Immature natural killer cell (primary cell): Measurements from ENCODE around the gene JARID2. TPM values are rescaled to one million over a fixed set of nuclear protein-coding genes. Genes with fewer than 3 reads are reported as not detected.

ENCODE experiments used
- DNase-seq, 3 donors: peaks; one replicate each; pipeline ENCODE4 v3.0.0; 2022; ENCODE audit warnings: mixed read lengths in 1 of 3
- H3K27ac Mint-ChIP-seq, 6 donors: one replicate each; pipeline ENCODE4 v1.8.0; 2020; ENCODE audit warnings: mixed read lengths in 6 of 6, mild to moderate bottlenecking in 5 of 6, inconsistent platforms in 4 of 6, moderate library complexity in 3 of 6
- H3K27me3 Mint-ChIP-seq, 3 donors: one replicate each; pipeline ENCODE4 v1.8.0; 2020 to 2021; ENCODE audit warnings: low read depth in 3 of 3, mild to moderate bottlenecking in 3 of 3, mixed read lengths in 3 of 3, moderate library complexity in 3 of 3, inconsistent platforms in 1 of 3
- H3K36me3 Mint-ChIP-seq, 3 donors: one replicate each; pipeline ENCODE4 v1.8.0; 2020; ENCODE audit warnings: mixed read lengths in 3 of 3, inconsistent platforms in 2 of 3, mild to moderate bottlenecking in 2 of 3
- H3K4me1 Mint-ChIP-seq, 2 donors: one replicate each; pipeline ENCODE4 v1.8.0; 2020; ENCODE audit warnings: inconsistent platforms in 2 of 2, mild to moderate bottlenecking in 2 of 2, mixed read lengths in 2 of 2, moderate library complexity in 1 of 2
- H3K4me3 Mint-ChIP-seq, 5 donors: one replicate each; pipeline ENCODE4 v1.8.0; 2020; ENCODE audit warnings: mild to moderate bottlenecking in 5 of 5, mixed read lengths in 5 of 5, inconsistent platforms in 3 of 5, moderate library complexity in 3 of 5
- H3K9me3 Mint-ChIP-seq, 6 donors: one replicate each; pipeline ENCODE4 v1.8.0; 2020; ENCODE audit warnings: mild to moderate bottlenecking in 6 of 6, mixed read lengths in 6 of 6, inconsistent platforms in 4 of 6, moderate library complexity in 3 of 6
- polyA plus RNA-seq, 3 donors: library from polyadenylated mRNA; unstranded; fragments of 300-500 nt; fragmentation: Illumina TruSeq; gene quantifications; one replicate each; pipeline ENCODE4 v1.2.3, GENCODE V29; 2021

The JARID2 gene
- polyA plus RNA-seq, 3 donors from 2014 or later = 4.3 to 26.1 (median 7.8) TPM

DNA sequence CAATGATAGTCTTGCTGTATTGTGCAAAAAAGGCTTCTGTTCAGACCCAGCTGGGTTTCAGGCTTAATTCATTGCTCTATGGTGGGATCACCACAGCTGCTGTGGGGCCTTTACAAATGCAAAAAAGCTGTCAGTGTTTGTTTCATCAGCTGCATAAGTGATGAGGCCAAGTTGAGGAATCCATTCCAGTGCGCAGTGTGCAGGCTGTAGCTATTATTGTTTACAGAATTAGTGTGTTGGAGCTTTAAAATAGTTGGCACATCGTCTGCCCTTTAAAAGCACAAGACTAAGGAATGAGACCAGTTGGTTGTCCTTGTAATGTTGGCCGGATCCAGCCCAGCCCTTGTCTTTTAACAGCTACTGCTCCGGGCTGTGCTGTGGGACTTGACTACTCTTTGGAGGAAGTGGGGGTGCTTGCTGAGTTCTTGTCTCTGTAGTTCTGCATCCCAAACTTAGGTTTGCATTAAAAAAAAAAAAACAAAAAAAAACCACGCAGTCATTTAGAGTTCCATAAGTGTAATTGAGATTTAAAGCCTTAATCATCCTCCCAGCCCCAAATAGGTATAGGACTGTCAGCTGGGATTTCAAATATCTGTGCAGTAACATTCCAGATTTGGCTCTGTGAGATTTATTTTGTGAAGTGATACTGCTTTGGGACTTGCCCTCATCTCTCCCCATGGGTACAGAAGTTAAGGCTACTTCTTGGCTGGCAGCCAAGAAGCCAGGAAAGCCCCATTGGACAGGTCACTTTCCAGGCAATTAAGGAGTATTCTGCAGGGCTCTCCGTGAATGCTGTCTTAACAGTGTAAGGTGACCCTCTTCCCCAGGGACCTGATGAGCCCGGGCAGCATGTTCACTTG is 19.3 kb downstream of the JARID2 start:
- peak overlapping the region; percentile 19 to 69 (median 55) for H3K4me3 Mint-ChIP-seq
- DNase-seq = no peak
- peak overlapping the region; percentile 16 to 79 (median 44) for H3K27ac Mint-ChIP-seq
- peaks cover 91 to 99% of the 10 kb centered on the region in 2 donors for H3K4me1 Mint-ChIP-seq
- peaks cover 2 to 4% (median 4%) of the 10 kb centered on the region in 3 donors for H3K27me3 Mint-ChIP-seq
- H3K9me3 Mint-ChIP-seq = no peaks in the 10 kb centered on the region
- no peaks in the 10 kb centered on the region for H3K36me3 Mint-ChIP-seq

GRCh38 chr6:15265787-15266186 is 19.9 kb downstream of the JARID2 start:
- no peaks in the 10 kb centered on the region for H3K9me3 Mint-ChIP-seq

GRCh38 chr6:15266423-15266996 is 20.6 kb downstream of the JARID2 start:
- Mint-ChIP-seq H3K4me1 (peaks cover 88 to 98% of the 10 kb centered on the region in 2 donors), H3K36me3 (no peaks in the 10 kb centered on the region), H3K27ac (peak overlapping the region; percentile 35 to 81 (median 72)), H3K9me3 (no peaks in the 10 kb centered on the region), H3K27me3 (peaks cover 2 to 4% (median 4%) of the 10 kb centered on the region in 3 donors), H3K4me3 (peak overlapping the region; percentile 23 to 70 (median 55))
- peak in 1 of 3 donors; percentile 44 for DNase-seq

More at GRCh38 chr6:15265787-15266186, 19.9 kb downstream of the JARID2 start:
- Mint-ChIP-seq H3K4me3 (peak overlapping the region; percentile 23 to 70 (median 55)), H3K27me3 (peaks cover 2 to 4% (median 4%) of the 10 kb centered on the region in 3 donors), H3K4me1 (peaks cover 89 to 98% of the 10 kb centered on the region in 2 donors), H3K27ac (peak overlapping the region; percentile 41 to 81 (median 72)), H3K36me3 (no peaks in the 10 kb centered on the region)
- no peak for DNase-seq

GRCh38 chr6:15267221-15267620 is 21.4 kb downstream of the JARID2 start:
- peaks cover 92 to 98% of the 10 kb centered on the region in 2 donors for H3K4me1 Mint-ChIP-seq
- no peaks in the 10 kb centered on the region for H3K36me3 Mint-ChIP-seq
- peak overlapping the region; percentile 23 to 69 (median 46) for H3K4me3 Mint-ChIP-seq
- H3K9me3 Mint-ChIP-seq = no peaks in the 10 kb centered on the region
- H3K27me3 Mint-ChIP-seq = peaks cover 2 to 4% (median 4%) of the 10 kb centered on the region in 3 donors
- peak overlapping the region in 5 of 6 donors; percentile 35 to 81 (median 69) for H3K27ac Mint-ChIP-seq
- DNase-seq = no peak

GRCh38 chr6:15268137-15268908 is 22.5 kb downstream of the JARID2 start:
- Mint-ChIP-seq H3K27ac (peak overlapping the region in 5 of 6 donors; percentile 5 to 81 (median 15)), H3K27me3 (peaks cover 0 to 4% (median 2%) of the 10 kb centered on the region in 3 donors), H3K4me1 (peaks cover 90 to 98% of the 10 kb centered on the region in 2 donors), H3K4me3 (peak overlapping the region in 1 of 5 donors; percentile 33), H3K36me3 (no peaks in the 10 kb centered on the region), H3K9me3 (no peaks in the 10 kb centered on the region)
- DNase-seq = no peak

DNA sequence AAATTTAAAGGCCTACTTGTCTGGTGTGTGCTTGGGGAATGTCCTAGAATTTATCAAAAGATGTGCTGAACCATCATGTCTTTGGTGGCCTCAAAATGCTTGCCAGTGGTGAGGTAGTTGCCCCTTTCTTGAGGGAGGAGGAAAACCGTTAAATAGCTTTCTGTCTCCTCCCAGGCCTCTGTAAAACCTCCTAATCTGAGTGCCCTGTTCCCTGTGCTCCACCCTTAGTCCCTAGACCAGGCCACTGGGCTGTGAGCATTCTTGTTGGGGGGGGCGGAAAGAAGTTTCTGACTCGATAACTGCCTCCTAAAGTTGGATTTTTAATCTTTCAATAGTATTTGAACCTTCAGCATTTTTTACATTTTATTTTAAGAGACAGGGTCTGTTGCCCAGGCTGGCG is 23.1 kb downstream of the JARID2 start:
- Mint-ChIP-seq H3K27me3 (peaks cover 0 to 4% (median 2%) of the 10 kb centered on the region in 3 donors), H3K4me1 (peaks cover 86 to 97% of the 10 kb centered on the region in 2 donors), H3K36me3 (no peaks in the 10 kb centered on the region), H3K27ac (peak overlapping the region in 2 of 6 donors; percentile 65 to 71), H3K9me3 (no peaks in the 10 kb centered on the region), H3K4me3 (no peak overlapping the region)
- no peak for DNase-seq

GRCh38 chr6:15269619-15270018 is 23.8 kb downstream of the JARID2 start:
- peaks cover 0 to 3% (median 0%) of the 10 kb centered on the region in 3 donors for H3K36me3 Mint-ChIP-seq
- no peak for DNase-seq
- H3K9me3 Mint-ChIP-seq = no peaks in the 10 kb centered on the region
- H3K27ac Mint-ChIP-seq = no peak overlapping the region
- peaks cover 86 to 97% of the 10 kb centered on the region in 2 donors for H3K4me1 Mint-ChIP-seq
- H3K27me3 Mint-ChIP-seq = peaks cover 0 to 4% (median 2%) of the 10 kb centered on the region in 3 donors
- H3K4me3 Mint-ChIP-seq = no peak overlapping the region

GRCh38 chr6:15270402-15270801 is 24.5 kb downstream of the JARID2 start:
- no peak overlapping the region for H3K4me3 Mint-ChIP-seq
- peaks cover 0 to 4% (median 2%) of the 10 kb centered on the region in 3 donors for H3K27me3 Mint-ChIP-seq
- H3K9me3 Mint-ChIP-seq = no peaks in the 10 kb centered on the region
- DNase-seq = no peak
- peak overlapping the region in 1 of 6 donors; percentile 28 for H3K27ac Mint-ChIP-seq
- H3K4me1 Mint-ChIP-seq = peaks cover 85 to 97% of the 10 kb centered on the region in 2 donors
- peaks cover 0 to 3% (median 0%) of the 10 kb centered on the region in 3 donors for H3K36me3 Mint-ChIP-seq

DNA sequence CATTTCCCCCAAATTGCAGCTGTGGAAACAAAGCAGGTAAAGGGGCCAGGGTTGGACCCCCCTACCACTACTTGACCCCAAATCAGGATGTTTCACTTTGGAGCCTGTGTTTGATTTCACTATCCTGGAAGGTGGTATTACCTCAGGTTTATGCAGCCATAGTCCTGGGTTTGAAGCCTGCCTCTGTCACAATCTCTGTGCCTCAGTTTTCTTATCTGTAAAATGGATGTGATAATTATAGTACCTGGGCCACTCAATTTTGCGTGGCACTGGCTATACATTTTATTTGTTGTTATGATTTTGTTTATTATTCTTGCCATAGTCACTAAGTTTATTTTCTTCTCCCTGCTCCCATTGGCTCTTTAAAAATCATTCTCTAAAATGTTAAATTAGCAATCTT is 26.7 kb downstream of the JARID2 start:
- Mint-ChIP-seq H3K27me3 (peaks cover 0 to 2% (median 1%) of the 10 kb centered on the region in 3 donors), H3K4me3 (no peak overlapping the region), H3K9me3 (no peaks in the 10 kb centered on the region), H3K36me3 (peaks cover 0 to 3% (median 0%) of the 10 kb centered on the region in 3 donors), H3K4me1 (peaks cover 79 to 97% of the 10 kb centered on the region in 2 donors), H3K27ac (peak overlapping the region in 2 of 6 donors; percentile 40 to 73)
- DNase-seq = no peak

GRCh38 chr6:15274692-15275387 is 29.0 kb downstream of the JARID2 start:
- H3K27ac Mint-ChIP-seq = peak overlapping the region in 2 of 6 donors; percentile 57 to 71
- peaks cover 75 to 97% of the 10 kb centered on the region in 2 donors for H3K4me1 Mint-ChIP-seq
- H3K27me3 Mint-ChIP-seq = peaks cover 0 to 1% (median 0%) of the 10 kb centered on the region in 3 donors
- no peak for DNase-seq
- no peaks in the 10 kb centered on the region for H3K9me3 Mint-ChIP-seq
- no peak overlapping the region for H3K4me3 Mint-ChIP-seq
- H3K36me3 Mint-ChIP-seq = peaks cover 0 to 3% (median 0%) of the 10 kb centered on the region in 3 donors

DNA sequence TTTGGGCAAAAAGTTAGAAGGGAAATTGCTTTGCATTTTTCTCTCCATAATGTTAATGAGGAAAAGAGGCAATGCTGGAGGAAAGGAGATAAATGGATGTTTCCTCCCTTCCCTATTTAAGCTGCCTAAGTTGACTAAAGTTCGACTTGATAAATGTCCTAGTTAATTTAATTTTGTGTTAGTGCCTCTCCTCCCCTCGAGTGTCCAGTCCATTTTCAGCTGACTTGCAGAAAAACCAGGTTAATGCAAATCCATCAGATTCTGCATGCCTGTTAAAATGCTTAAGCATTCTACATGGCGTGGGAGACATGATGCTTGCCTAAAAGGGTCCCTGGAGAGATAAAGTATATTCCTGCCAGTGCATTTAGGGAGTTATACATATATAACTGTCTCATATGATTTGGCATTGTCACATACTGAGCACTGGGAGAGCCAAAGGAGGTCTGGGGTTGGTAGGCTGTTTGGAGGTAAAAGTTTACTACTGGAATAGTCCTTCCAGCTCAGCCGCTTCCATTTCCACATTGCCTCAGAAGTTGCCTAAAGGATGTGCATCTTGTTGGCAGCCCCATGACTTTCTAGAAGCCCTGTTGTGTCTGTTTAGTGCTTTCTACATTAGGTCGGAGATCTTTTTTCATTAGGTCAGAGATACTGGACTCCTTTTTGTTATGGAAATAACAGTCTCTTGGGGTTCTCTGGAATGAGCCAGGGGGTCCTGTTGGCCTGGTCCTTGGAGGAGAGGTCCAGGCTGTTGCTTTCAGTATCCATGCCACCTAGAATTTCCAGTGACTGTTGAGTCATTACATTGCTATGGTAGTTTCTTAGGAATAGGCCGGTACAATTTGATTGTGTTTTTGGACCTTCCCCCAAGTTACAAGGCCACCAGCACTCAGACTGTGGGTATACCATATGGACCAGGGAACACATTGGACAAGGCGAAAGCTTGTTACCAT is 30.4 kb downstream of the JARID2 start:
- no peaks in the 10 kb centered on the region for H3K27me3 Mint-ChIP-seq
- DNase-seq = no peak
- no peak overlapping the region for H3K4me3 Mint-ChIP-seq
- H3K4me1 Mint-ChIP-seq = peaks cover 78 to 98% of the 10 kb centered on the region in 2 donors
- peak overlapping the region in 2 of 6 donors; percentile 23 to 45 for H3K27ac Mint-ChIP-seq
- H3K9me3 Mint-ChIP-seq = no peaks in the 10 kb centered on the region
- peaks cover 0 to 3% (median 0%) of the 10 kb centered on the region in 3 donors for H3K36me3 Mint-ChIP-seq
